ENCODE results near the gene P4HA2.

Gene P4HA2

GRCh38 chr5:132210944-132211343 lies 16.7 kb downstream of the P4HA2 start:
- H3K79me2 ChIP-seq (ENCODE audit: control insufficient read depth, insufficient read depth, low read length): no peaks in the 10 kb centered on the region
- no peak overlapping the region for H3K18ac ChIP-seq (ENCODE audit: low read length)
- H3K56ac ChIP-seq (ENCODE audit: low read length): no peak overlapping the region
- H3K23ac ChIP-seq (ENCODE audit: low read length): no peak overlapping the region
- H3K4me3 ChIP-seq (ENCODE audit: low read length): no peak overlapping the region
- H3K79me1 ChIP-seq (ENCODE audit: low read length): no peaks in the 10 kb centered on the region
- no peak overlapping the region for H3K4ac ChIP-seq (ENCODE audit: low read depth, low read length)
- H3K27ac ChIP-seq (ENCODE audit: low read depth, low read length): no peak overlapping the region
- H2BK15ac ChIP-seq (replicated peaks; ENCODE audit: low read depth): no peak overlapping the region
- no peak overlapping the region for H3K4me2 ChIP-seq (ENCODE audit: low read length)
- no peak overlapping the region for H4K8ac ChIP-seq (ENCODE audit: low read depth, low read length)
- no peak overlapping the region for H2AK5ac ChIP-seq (ENCODE audit: low read length)
- no peaks in the 10 kb centered on the region for H3K36me3 ChIP-seq (ENCODE audit: control insufficient read depth, insufficient read depth, low read length)
- H2BK5ac ChIP-seq (ENCODE audit: low read length): no peak overlapping the region
- H3K9ac ChIP-seq (ENCODE audit: low read length): no peak overlapping the region
- no peak overlapping the region for H2BK120ac ChIP-seq (ENCODE audit: low read depth, low read length)
- no peak overlapping the region for H4K5ac ChIP-seq (ENCODE audit: low read length)
- H3K27me3 ChIP-seq (ENCODE audit: insufficient read depth, low read length, poor library complexity): no peaks in the 10 kb centered on the region
- no CpG with 5 or more reads among the region's 1 CpG for WGBS (ENCODE audit: extremely low coverage, insufficient coverage, low lambda C conversion rate)
- no peak for DNase-seq
- H3K4me1 ChIP-seq (ENCODE audit: control insufficient read depth, low read depth, low read length): peaks cover 9% of the 10 kb centered on the region

- no peaks in the 10 kb centered on the region for H3K36me3 ChIP-seq (ENCODE audit: control insufficient read depth, insufficient read depth, low read length)
- no peak overlapping the region for H3K4me2 ChIP-seq (ENCODE audit: low read length)
- peaks cover 9% of the 10 kb centered on the region for H3K4me1 ChIP-seq (ENCODE audit: control insufficient read depth, low read depth, low read length)
- no peak overlapping the region for H4K8ac ChIP-seq (ENCODE audit: low read depth, low read length)
- no peak overlapping the region for H3K18ac ChIP-seq (ENCODE audit: low read length)
- no peak overlapping the region for H2BK5ac ChIP-seq (ENCODE audit: low read length)
- no peak overlapping the region for H3K4ac ChIP-seq (ENCODE audit: low read depth, low read length)
- H2AK5ac ChIP-seq (ENCODE audit: low read length): no peak overlapping the region
- H2BK120ac ChIP-seq (ENCODE audit: low read depth, low read length): no peak overlapping the region
- H3K79me2 ChIP-seq (ENCODE audit: control insufficient read depth, insufficient read depth, low read length): no peaks in the 10 kb centered on the region
- H3K4me3 ChIP-seq (ENCODE audit: low read length): no peak overlapping the region
- H4K5ac ChIP-seq (ENCODE audit: low read length): no peak overlapping the region
- no peaks in the 10 kb centered on the region for H3K79me1 ChIP-seq (ENCODE audit: low read length)
- H3K27ac ChIP-seq (ENCODE audit: low read depth, low read length): no peak overlapping the region
- WGBS (ENCODE audit: extremely low coverage, insufficient coverage, low lambda C conversion rate): no CpG with 5 or more reads among the region's 11 CpGs
- H3K27me3 ChIP-seq (ENCODE audit: insufficient read depth, low read length, poor library complexity): no peaks in the 10 kb centered on the region
- DNase-seq: no peak
- no peak overlapping the region for H2BK15ac ChIP-seq (replicated peaks; ENCODE audit: low read depth)
- H3K23ac ChIP-seq (ENCODE audit: low read length): no peak overlapping the region
- no peak overlapping the region for H3K9ac ChIP-seq (ENCODE audit: low read length)
- no peak overlapping the region for H3K56ac ChIP-seq (ENCODE audit: low read length)
These were observed 17.6 kb downstream of the P4HA2 start for GRCh38 chr5:132209901-132210545.

- no peak overlapping the region for H3K23ac ChIP-seq (ENCODE audit: low read length)
- no peak overlapping the region for H2AK5ac ChIP-seq (ENCODE audit: low read length)
- H2BK5ac ChIP-seq (ENCODE audit: low read length): no peak overlapping the region
- H3K27me3 ChIP-seq (ENCODE audit: insufficient read depth, low read length, poor library complexity): no peaks in the 10 kb centered on the region
- H3K4me1 ChIP-seq (ENCODE audit: control insufficient read depth, low read depth, low read length): peaks cover 9% of the 10 kb centered on the region
- no peaks in the 10 kb centered on the region for H3K36me3 ChIP-seq (ENCODE audit: control insufficient read depth, insufficient read depth, low read length)
- H2BK15ac ChIP-seq (replicated peaks; ENCODE audit: low read depth): no peak overlapping the region
- H3K4ac ChIP-seq (ENCODE audit: low read depth, low read length): no peak overlapping the region
- H3K56ac ChIP-seq (ENCODE audit: low read length): no peak overlapping the region
- WGBS (ENCODE audit: extremely low coverage, insufficient coverage, low lambda C conversion rate): no CpG with 5 or more reads among the region's 9 CpGs
- no peak overlapping the region for H3K9ac ChIP-seq (ENCODE audit: low read length)
- no peak overlapping the region for H2BK120ac ChIP-seq (ENCODE audit: low read depth, low read length)
- no peak overlapping the region for H4K8ac ChIP-seq (ENCODE audit: low read depth, low read length)
- H4K5ac ChIP-seq (ENCODE audit: low read length): no peak overlapping the region
- no peak overlapping the region for H3K27ac ChIP-seq (ENCODE audit: low read depth, low read length)
- no peak overlapping the region for H3K4me2 ChIP-seq (ENCODE audit: low read length)
- no peaks in the 10 kb centered on the region for H3K79me1 ChIP-seq (ENCODE audit: low read length)
- no peaks in the 10 kb centered on the region for H3K79me2 ChIP-seq (ENCODE audit: control insufficient read depth, insufficient read depth, low read length)
- H3K18ac ChIP-seq (ENCODE audit: low read length): no peak overlapping the region
- H3K4me3 ChIP-seq (ENCODE audit: low read length): no peak overlapping the region
- DNase-seq: no peak
These were observed 18.5 kb downstream of the P4HA2 start for GRCh38 chr5:132209131-132209530.

GRCh38 chr5:132207778-132208177 lies 19.9 kb downstream of the P4HA2 start:
- Histone ChIP-seq H3K27ac (ENCODE audit: low read depth, low read length) (no peak overlapping the region), H3K23ac (ENCODE audit: low read length) (no peak overlapping the region), H3K27me3 (ENCODE audit: insufficient read depth, low read length, poor library complexity) (no peaks in the 10 kb centered on the region), H2BK120ac (ENCODE audit: low read depth, low read length) (no peak overlapping the region), H2AK5ac (ENCODE audit: low read length) (no peak overlapping the region), H3K4me3 (ENCODE audit: low read length) (no peak overlapping the region), H3K79me1 (ENCODE audit: low read length) (no peaks in the 10 kb centered on the region), H3K79me2 (ENCODE audit: control insufficient read depth, insufficient read depth, low read length) (no peaks in the 10 kb centered on the region), H3K4me2 (ENCODE audit: low read length) (no peak overlapping the region), H2BK15ac (replicated peaks; ENCODE audit: low read depth) (no peak overlapping the region), H3K4me1 (ENCODE audit: control insufficient read depth, low read depth, low read length) (peaks cover 9% of the 10 kb centered on the region), H4K8ac (ENCODE audit: low read depth, low read length) (no peak overlapping the region), H3K4ac (ENCODE audit: low read depth, low read length) (no peak overlapping the region), H3K9ac (ENCODE audit: low read length) (no peak overlapping the region), H3K36me3 (ENCODE audit: control insufficient read depth, insufficient read depth, low read length) (no peaks in the 10 kb centered on the region), H2BK5ac (ENCODE audit: low read length) (no peak overlapping the region), H4K5ac (ENCODE audit: low read length) (no peak overlapping the region), H3K56ac (ENCODE audit: low read length) (no peak overlapping the region), H3K18ac (ENCODE audit: low read length) (no peak overlapping the region)
- peak; percentile 18 for DNase-seq
- no CpG with 5 or more reads among the region's 5 CpGs for WGBS (ENCODE audit: extremely low coverage, insufficient coverage, low lambda C conversion rate)

- peaks cover 3% of the 10 kb centered on the region for H3K4me1 ChIP-seq (ENCODE audit: control insufficient read depth, low read depth, low read length)
- no peak overlapping the region for H3K4me3 ChIP-seq (ENCODE audit: low read length)
These were observed 20.9 kb downstream of the P4HA2 start for GRCh38 chr5:132206782-132207181.

More at GRCh38 chr5:132206782-132207181, 20.9 kb downstream of the P4HA2 start:
- Histone ChIP-seq H2BK5ac (ENCODE audit: low read length) (no peak overlapping the region), H4K5ac (ENCODE audit: low read length) (no peak overlapping the region), H3K18ac (ENCODE audit: low read length) (no peak overlapping the region), H4K8ac (ENCODE audit: low read depth, low read length) (no peak overlapping the region), H3K27ac (ENCODE audit: low read depth, low read length) (no peak overlapping the region), H3K79me1 (ENCODE audit: low read length) (no peaks in the 10 kb centered on the region), H3K36me3 (ENCODE audit: control insufficient read depth, insufficient read depth, low read length) (no peaks in the 10 kb centered on the region), H2BK120ac (ENCODE audit: low read depth, low read length) (no peak overlapping the region), H3K4me2 (ENCODE audit: low read length) (no peak overlapping the region), H3K9ac (ENCODE audit: low read length) (no peak overlapping the region), H2BK15ac (replicated peaks; ENCODE audit: low read depth) (no peak overlapping the region), H3K56ac (ENCODE audit: low read length) (no peak overlapping the region), H3K4ac (ENCODE audit: low read depth, low read length) (no peak overlapping the region), H3K27me3 (ENCODE audit: insufficient read depth, low read length, poor library complexity) (no peaks in the 10 kb centered on the region), H3K23ac (ENCODE audit: low read length) (no peak overlapping the region), H2AK5ac (ENCODE audit: low read length) (no peak overlapping the region), H3K79me2 (ENCODE audit: control insufficient read depth, insufficient read depth, low read length) (no peaks in the 10 kb centered on the region)
- DNase-seq: no peak

Measured in mesendoderm (in vitro differentiated cells).